HCT116 (cell line): ENCODE results near the gene TAS1R2. TPM values are rescaled to one million over a fixed set of nuclear protein-coding genes. Genes with fewer than 3 reads are reported as not detected.

Experiments used
- ATAC-seq: fragments of 200-7000 bp; cut with Tn5 transposase; 2 replicates; pipeline ENCODE4 v1.9.1; 2020; ENCODE audit warnings: mild to moderate bottlenecking, moderate library complexity
- BruUV-seq: library from RNA; stranded (reverse); fragments of 400-500 nt; replicated peaks from 2 replicates; lab custom pipeline; 2021; lab: Mats Ljungman, UMichigan
- CTCF ChIA-PET: fragments of 300-600 bp; sonication (Branson Sonifier 250); formaldehyde crosslinking; loops from one replicate; lab custom pipeline; 2021; ENCODE audit warnings: antibody characterized with exemption; lab: Charles Lee
- POLR2A ChIA-PET: fragments of 300-600, 350-600 bp; sonication (Branson Sonifier 250); formaldehyde crosslinking; loops from one replicate; lab custom pipeline; 2021; ENCODE audit warnings: antibody characterized with exemption; lab: Charles Lee
- RAD21 ChIA-PET, 2 experiments: fragments of 300-600 bp; sonication (Branson Sonifier 250); formaldehyde crosslinking; loops; one replicate each; lab custom pipeline; 2023; ENCODE audit warnings: low total read pairs in 2 of 2; ENCODE audit not compliant: uncharacterized antibody in 2 of 2, unreplicated experiment in 2 of 2, low non-redundant PET in 1 of 2; lab: Charles Lee
- DNase-seq: peaks from one replicate; pipeline ENCODE4 v3.0.0-alpha.2; 2010; ENCODE audit warnings: low read depth, low spot score
- H2AFZ ChIP-seq: fragments of 200-600 bp; shearing (Covaris generic), sonication (generic); 2 replicates; pipeline ENCODE4 v1.6.1; 2017; ENCODE audit warnings: low read depth, mixed run types, mixed read lengths, antibody characterized with exemption, low read length; ENCODE audit not compliant: poor library complexity, severe bottlenecking
- H3K27ac ChIP-seq: 2 replicates; pipeline ENCODE4 v1.5.1; 2012; ENCODE audit warnings: low read depth, low read length
- H3K27me3 ChIP-seq: fragments of 200-600 bp; sonication (generic); 2 replicates; pipeline ENCODE4 v1.6.1; 2016; ENCODE audit warnings: mixed run types, low read length, mixed read lengths; ENCODE audit not compliant: insufficient read depth
- H3K36me3 ChIP-seq, 2 experiments: fragments of 200-500 bp in 1 of 2; fragments of 200-600 bp in 1 of 2; sonication (Bioruptor generic) in 1 of 2; sonication (generic) in 1 of 2; 2 replicates each; pipeline versions ENCODE4 v1.5.1 to v1.6.1; 2014 to 2016; ENCODE audit warnings: low read length in 2 of 2, inconsistent platforms in 1 of 2, mixed read lengths in 1 of 2, mixed run types in 1 of 2; ENCODE audit not compliant: insufficient read depth in 2 of 2, control insufficient read depth in 1 of 2
- H3K4me1 ChIP-seq, 2 experiments: fragments of 200-600 bp in 1 of 2; sonication (generic) in 1 of 2; 2 replicates each; pipeline versions ENCODE4 v1.5.1 to v1.6.1; 2012 to 2017; ENCODE audit warnings: low read length in 2 of 2, inconsistent platforms in 1 of 2, mild to moderate bottlenecking in 1 of 2, mixed read lengths in 1 of 2, mixed run types in 1 of 2, moderate library complexity in 1 of 2; ENCODE audit not compliant: insufficient read depth in 2 of 2, control insufficient read depth in 1 of 2
- H3K4me2 ChIP-seq: fragments of 200-600 bp; sonication (generic); 2 replicates; pipeline ENCODE4 v1.6.1; 2017; ENCODE audit warnings: mixed run types, low read length, mixed read lengths
- H3K4me3 ChIP-seq, 2 experiments: fragments of 200-600 bp in 1 of 2; sonication (generic) in 1 of 2; replicated peaks in 1 of 2; 2 replicates each; pipeline ENCODE4 v1.5.1; 2011 to 2016; ENCODE audit warnings: low read length in 2 of 2, control low read depth in 1 of 2, low read depth in 1 of 2, mild to moderate bottlenecking in 1 of 2, mixed read lengths in 1 of 2, mixed run types in 1 of 2
- H3K79me2 ChIP-seq: fragments of 200-600 bp; sonication (generic); 2 replicates; pipeline ENCODE4 v1.6.1; 2017; ENCODE audit warnings: mild to moderate bottlenecking, mixed run types, low read length, moderate library complexity, mixed read lengths; ENCODE audit not compliant: insufficient read depth
- H3K9ac ChIP-seq: fragments of 200-600 bp; sonication (generic); 2 replicates; pipeline ENCODE4 v1.6.1; 2016; ENCODE audit warnings: low read length, mixed read lengths
- H3K9me2 ChIP-seq: fragments of 200-600 bp; sonication (generic), shearing (Covaris generic); 2 replicates; pipeline ENCODE4 v1.6.1; 2017; ENCODE audit warnings: mixed run types, mild to moderate bottlenecking, moderate library complexity; ENCODE audit not compliant: insufficient read depth
- H3K9me3 ChIP-seq, 2 experiments: fragments of 200-500 bp in 1 of 2; fragments of 200-600 bp in 1 of 2; sonication (Bioruptor generic) in 1 of 2; sonication (generic) in 1 of 2; 2 replicates each; pipeline ENCODE4 v1.6.1; 2014 to 2017; ENCODE audit warnings: low read length in 2 of 2, mixed read lengths in 2 of 2, inconsistent platforms in 1 of 2, low read depth in 1 of 2, mild to moderate bottlenecking in 1 of 2, mixed run types in 1 of 2, moderate library complexity in 1 of 2; ENCODE audit not compliant: control insufficient read depth in 1 of 2, insufficient read depth in 1 of 2
- H4K20me1 ChIP-seq: fragments of 200-600 bp; sonication (generic), shearing (Covaris generic); 2 replicates; pipeline ENCODE4 v1.6.1; 2017; ENCODE audit warnings: mixed run types, mild to moderate bottlenecking, moderate library complexity; ENCODE audit not compliant: insufficient read depth
- CEBPB ChIP-seq: IDR thresholded peaks from 2 replicates; pipeline ENCODE4 v1.6.1; 2012; ENCODE audit warnings: low read depth
- ELF1 ChIP-seq: IDR thresholded peaks from 2 replicates; pipeline ENCODE4 v1.6.1; 2012; ENCODE audit warnings: low read depth, borderline replicate concordance
- POLR2A ChIP-seq: IDR thresholded peaks from 2 replicates; pipeline ENCODE4 v1.7.0; 2011; ENCODE audit warnings: borderline replicate concordance; ENCODE audit not compliant: insufficient read depth, insufficient read length; ENCODE audit errors: extremely low read depth
- RAD21 ChIP-seq: IDR thresholded peaks from 2 replicates; pipeline ENCODE4 v1.6.1; 2012; ENCODE audit warnings: low read depth, mild to moderate bottlenecking
- TCF7L2 ChIP-seq: IDR thresholded peaks from 2 replicates; pipeline ENCODE4 v1.7.0; 2011; ENCODE audit warnings: borderline replicate concordance, inconsistent platforms; ENCODE audit not compliant: insufficient read depth, insufficient read length; ENCODE audit errors: extremely low read depth
- ZFX ChIP-seq: fragments of 450-650 bp; IDR thresholded peaks from 2 replicates; pipeline ENCODE4 v1.6.1; 2017
- intact Hi-C: fragments of 100-400 bp; cut with micrococcal nuclease; formaldehyde crosslinking; loops from 2 replicates; pipeline ENCODE4 v1.10.0; 2022
- total RNA-seq: library from RNA; stranded (reverse); gene quantifications from one replicate; pipeline ENCODE4 v1.2.1, GENCODE V29; 2021; ENCODE audit not compliant: unreplicated experiment

Gene TAS1R2
- total RNA-seq, 1 experiment from 2014 or later = not detected

GRCh38 chr1:18881642-18882431, 22.4 kb upstream of the TAS1R2 start:
- Histone ChIP-seq H3K9me3 (no peaks in the 10 kb centered on the region), H3K9me2 (no peaks in the 10 kb centered on the region), H3K4me1 (peaks cover 0 to 5% of the 10 kb centered on the region in 2 experiments; a peak in 1 of 4 replicates), H4K20me1 (no peaks in the 10 kb centered on the region), H3K36me3 (no peaks in the 10 kb centered on the region), H3K4me2 (no peak overlapping the region), H3K9ac (no peak overlapping the region), H2AFZ (no peak overlapping the region), H3K27ac (no peak overlapping the region), H3K79me2 (no peaks in the 10 kb centered on the region), H3K27me3 (no peaks in the 10 kb centered on the region), H3K4me3 (no peak overlapping the region)
- POLR2A ChIA-PET = no interaction called here
- BruUV-seq = no TSS peak
- TF ChIP-seq CEBPB = no peak
- no peak for TF ChIP-seq POLR2A
- TF ChIP-seq TCF7L2 = no peak
- no peak for TF ChIP-seq RAD21
- no peak for TF ChIP-seq ELF1
- TF ChIP-seq ZFX = no peak
- no peak for DNase-seq
- CTCF ChIA-PET = no interaction called here
- RAD21 ChIA-PET = no interaction called here
- ATAC-seq = no peak
- intact Hi-C loops = loop anchor here (5.0 kb wide), 1 partner anchor 360 kb away; no protein-coding TSS in a partner anchor

GRCh38 chr1:18881164-18881563, 21.7 kb upstream of the TAS1R2 start:
- no peaks in the 10 kb centered on the region for H3K9me3 ChIP-seq
- DNase-seq (no peak), ATAC-seq (no peak)
- H3K9ac ChIP-seq = no peak overlapping the region
- no peaks in the 10 kb centered on the region for H3K9me2 ChIP-seq
- no peak overlapping the region for H3K4me2 ChIP-seq
- RAD21 ChIA-PET = no interaction called here
- H3K4me3 ChIP-seq = no peak overlapping the region
- H3K4me1 ChIP-seq = peaks cover 0 to 2% of the 10 kb centered on the region in 2 experiments; a peak in 1 of 4 replicates
- POLR2A ChIA-PET = no interaction called here
- no peaks in the 10 kb centered on the region for H3K36me3 ChIP-seq
- no TSS peak for BruUV-seq
- H4K20me1 ChIP-seq = no peaks in the 10 kb centered on the region
- intact Hi-C loops = loop anchor here (5.0 kb wide), 1 partner anchor 361 kb away; no protein-coding TSS in a partner anchor
- H3K27ac ChIP-seq = no peak overlapping the region
- no peak for TF ChIP-seq POLR2A
- TF ChIP-seq, all 23 proteins: peak for 0
- CTCF ChIA-PET = no interaction called here
- Histone ChIP-seq H2AFZ (no peak overlapping the region), H3K27me3 (no peaks in the 10 kb centered on the region), H3K79me2 (no peaks in the 10 kb centered on the region)
